Stimulated activated naive CD4-positive, alpha-beta T cell treated with Interleukin-2 at 50 U/mL for 16 hours (primary cell): Measurements from ENCODE around the gene ARMH3.

Experiments
- DNase-seq: peaks from one replicate; lab custom pipeline; 2025; lab: John Stamatoyannopoulos, UW

Gene ARMH3

GRCh38 chr10:101831169-101831811 lies 224.7 kb downstream of the ARMH3 start:
- no peak for DNase-seq

GRCh38 chr10:101830322-101831168 lies 225.4 kb downstream of the ARMH3 start:
- peak; percentile 93 for DNase-seq

GRCh38 chr10:101829561-101830315 lies 226.2 kb downstream of the ARMH3 start:
- DNase-seq: peak; percentile 68

GRCh38 chr10:101828766-101829551 lies 227.0 kb downstream of the ARMH3 start:
- no peak for DNase-seq

GRCh38 chr10:101827919-101828600 lies 227.9 kb downstream of the ARMH3 start:
- no peak for DNase-seq

GRCh38 chr10:101826852-101827434 lies 229.0 kb downstream of the ARMH3 start:
- no peak for DNase-seq

- no peak for DNase-seq
Observed at GRCh38 chr10:101824736-101825135, 231.2 kb downstream of the ARMH3 start.

- DNase-seq: no peak
Observed at GRCh38 chr10:101818872-101819633, 236.9 kb downstream of the ARMH3 start.

- DNase-seq: peak; percentile 100
Observed at GRCh38 chr10:101818119-101818871, 237.7 kb downstream of the ARMH3 start, which contains the start of gene OGA. OGA (minus strand) TSS chr10:101818444; CDS start chr10:101818022, 422 bp downstream.

GRCh38 chr10:101817337-101818118 lies 238.4 kb downstream of the ARMH3 start:
- DNase-seq: no peak

GRCh38 chr10:101816913-101817336 lies 239.0 kb downstream of the ARMH3 start:
- no peak for DNase-seq

- DNase-seq: no peak
Observed at GRCh38 chr10:101816376-101816775, 239.6 kb downstream of the ARMH3 start.

GRCh38 chr10:101814466-101815071 lies 241.4 kb downstream of the ARMH3 start:
- DNase-seq: no peak

- no peak for DNase-seq
Observed at GRCh38 chr10:101812606-101813005, 243.4 kb downstream of the ARMH3 start.

- DNase-seq: no peak
Observed at GRCh38 chr10:101807158-101807557, 248.8 kb downstream of the ARMH3 start.

GRCh38 chr10:101803511-101803910 lies 252.5 kb downstream of the ARMH3 start:
- no peak for DNase-seq

GRCh38 chr10:101797403-101798059 lies 258.4 kb downstream of the ARMH3 start:
- no peak for DNase-seq
